Duodenal mucosa (tissue), 2 donors: ENCODE measurements around the gene AK9.

ENCODE experiments used
- H3K27ac ChIP-seq: one replicate; pipeline ENCODE4 v1.7.0; 2013; ENCODE audit warnings: low read depth, low read length
- H3K27me3 ChIP-seq, 2 donors: one replicate each; pipeline ENCODE4 v1.7.0; 2013; ENCODE audit warnings: low read length in 2 of 2, control low read depth in 1 of 2; ENCODE audit not compliant: insufficient read depth in 2 of 2, control insufficient read depth in 1 of 2
- H3K36me3 ChIP-seq, 2 donors: one replicate each; pipeline ENCODE4 v1.7.0; 2013; ENCODE audit warnings: low read length in 2 of 2, control low read depth in 1 of 2; ENCODE audit not compliant: insufficient read depth in 2 of 2, control insufficient read depth in 1 of 2
- H3K4me1 ChIP-seq, 2 donors: one replicate each; pipeline ENCODE4 v1.7.0; 2013; ENCODE audit warnings: low read length in 2 of 2, control low read depth in 1 of 2; ENCODE audit not compliant: insufficient read depth in 2 of 2, control insufficient read depth in 1 of 2
- H3K4me3 ChIP-seq, 2 donors: one replicate each; pipeline ENCODE4 v1.7.0; 2013; ENCODE audit warnings: low read length in 2 of 2, low read depth in 1 of 2
- H3K9ac ChIP-seq, 2 donors: one replicate each; pipeline ENCODE4 v1.7.0; 2013; ENCODE audit warnings: low read length in 2 of 2, low read depth in 1 of 2
- H3K9me3 ChIP-seq, 2 donors: one replicate each; pipeline ENCODE4 v1.7.0; 2013; ENCODE audit warnings: low read length in 2 of 2, control low read depth in 1 of 2; ENCODE audit not compliant: control insufficient read depth in 1 of 2

Gene AK9

DNA sequence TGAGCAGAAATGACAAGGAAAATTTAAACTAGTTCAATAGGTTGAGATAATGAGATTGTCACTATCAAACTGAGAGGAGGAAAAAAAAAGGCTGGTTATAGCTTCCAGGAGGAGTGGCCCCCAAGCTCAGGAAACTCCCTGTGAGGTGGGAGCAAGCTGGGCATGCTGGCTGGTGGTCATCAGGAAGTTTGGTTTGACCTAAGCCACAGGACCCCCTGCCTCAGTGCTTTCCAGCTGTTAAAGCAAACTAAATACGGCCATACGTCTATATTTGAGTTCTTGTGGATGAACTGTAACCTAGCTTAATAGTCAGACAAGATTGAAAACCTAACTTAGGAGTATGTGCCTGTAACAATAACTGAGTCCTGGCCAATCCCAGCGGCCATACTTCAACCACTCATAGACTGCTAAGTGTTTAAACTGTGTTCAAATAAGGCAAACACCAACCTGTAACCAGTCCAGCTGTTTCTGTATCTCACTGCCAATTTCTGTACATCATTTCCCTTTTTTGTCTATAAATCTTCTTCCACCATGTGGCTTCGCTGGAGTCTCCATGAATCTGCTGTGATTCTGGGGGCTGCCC, 183.4 kb downstream of the AK9 start:
- Histone ChIP-seq H3K27ac (no peak overlapping the region), H3K27me3 (no peaks in the 10 kb centered on the region), H3K36me3 (no peaks in the 10 kb centered on the region), H3K9me3 (no peaks in the 10 kb centered on the region), H3K4me3 (no peak overlapping the region), H3K4me1 (no peaks in the 10 kb centered on the region), H3K9ac (no peak overlapping the region)

DNA sequence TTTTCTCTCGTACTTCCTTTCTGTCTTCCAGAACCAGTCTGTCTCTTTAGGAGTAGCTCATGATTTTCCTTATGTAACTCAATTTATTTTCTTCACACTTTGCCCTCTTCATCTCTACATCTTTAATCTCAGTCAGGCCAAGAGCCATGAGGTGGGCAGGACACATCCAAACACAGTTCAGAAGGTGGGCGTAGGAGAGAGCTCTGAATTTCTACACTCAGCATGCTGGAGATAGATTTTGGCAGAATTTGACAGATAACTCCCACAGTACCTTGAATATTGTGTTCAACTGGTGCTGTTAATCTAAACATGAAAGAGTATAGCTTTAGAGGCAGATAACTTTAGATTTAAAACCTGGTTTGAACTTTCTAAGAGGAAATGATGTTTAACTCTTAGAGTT, 184.2 kb downstream of the AK9 start:
- Histone ChIP-seq H3K36me3 (no peaks in the 10 kb centered on the region), H3K9me3 (no peaks in the 10 kb centered on the region), H3K27me3 (no peaks in the 10 kb centered on the region), H3K4me1 (no peaks in the 10 kb centered on the region), H3K27ac (no peak overlapping the region), H3K9ac (no peak overlapping the region), H3K4me3 (no peak overlapping the region)

GRCh38 chr6:109506314-109506713, 184.7 kb downstream of the AK9 start:
- Histone ChIP-seq H3K4me1 (no peaks in the 10 kb centered on the region), H3K4me3 (no peak overlapping the region), H3K9me3 (no peaks in the 10 kb centered on the region), H3K27me3 (no peaks in the 10 kb centered on the region), H3K36me3 (no peaks in the 10 kb centered on the region), H3K9ac (no peak overlapping the region), H3K27ac (no peak overlapping the region)

GRCh38 chr6:109503327-109504224, 187.4 kb downstream of the AK9 start:
- H3K27me3 ChIP-seq, result no peaks in the 10 kb centered on the region
- H3K9ac ChIP-seq, result no peak overlapping the region
- H3K4me1 ChIP-seq, result no peaks in the 10 kb centered on the region
- no peak overlapping the region for H3K4me3 ChIP-seq
- no peaks in the 10 kb centered on the region for H3K36me3 ChIP-seq
- H3K27ac ChIP-seq, result no peak overlapping the region
- no peaks in the 10 kb centered on the region for H3K9me3 ChIP-seq

GRCh38 chr6:109498936-109499335, 192.1 kb downstream of the AK9 start:
- Histone ChIP-seq H3K4me3 (no peak overlapping the region), H3K9me3 (no peaks in the 10 kb centered on the region), H3K9ac (no peak overlapping the region), H3K36me3 (no peaks in the 10 kb centered on the region), H3K27ac (no peak overlapping the region), H3K4me1 (no peaks in the 10 kb centered on the region), H3K27me3 (no peaks in the 10 kb centered on the region)

DNA sequence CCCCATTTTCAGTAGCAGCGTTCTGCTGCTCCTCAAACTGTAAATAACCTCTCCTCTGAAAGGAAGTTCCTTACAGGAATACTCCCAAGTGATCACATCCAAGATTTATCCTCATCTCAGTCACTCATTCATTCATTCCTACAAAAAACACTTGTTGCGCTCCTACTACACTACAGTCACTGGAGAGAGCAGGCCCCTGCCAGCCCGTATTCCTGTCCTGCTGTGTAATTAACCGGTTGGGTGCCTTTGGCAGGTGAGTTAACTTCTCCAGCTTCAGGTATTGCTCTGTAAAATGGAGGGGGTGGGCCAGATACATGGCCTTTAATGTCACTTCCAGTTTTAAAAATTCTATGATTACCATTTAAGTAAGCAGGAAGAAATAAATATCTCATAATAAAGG, 192.9 kb downstream of the AK9 start:
- Histone ChIP-seq H3K4me3 (no peak overlapping the region), H3K36me3 (no peaks in the 10 kb centered on the region), H3K4me1 (no peaks in the 10 kb centered on the region), H3K9me3 (no peaks in the 10 kb centered on the region), H3K27me3 (no peaks in the 10 kb centered on the region), H3K9ac (no peak overlapping the region), H3K27ac (no peak overlapping the region)

DNA sequence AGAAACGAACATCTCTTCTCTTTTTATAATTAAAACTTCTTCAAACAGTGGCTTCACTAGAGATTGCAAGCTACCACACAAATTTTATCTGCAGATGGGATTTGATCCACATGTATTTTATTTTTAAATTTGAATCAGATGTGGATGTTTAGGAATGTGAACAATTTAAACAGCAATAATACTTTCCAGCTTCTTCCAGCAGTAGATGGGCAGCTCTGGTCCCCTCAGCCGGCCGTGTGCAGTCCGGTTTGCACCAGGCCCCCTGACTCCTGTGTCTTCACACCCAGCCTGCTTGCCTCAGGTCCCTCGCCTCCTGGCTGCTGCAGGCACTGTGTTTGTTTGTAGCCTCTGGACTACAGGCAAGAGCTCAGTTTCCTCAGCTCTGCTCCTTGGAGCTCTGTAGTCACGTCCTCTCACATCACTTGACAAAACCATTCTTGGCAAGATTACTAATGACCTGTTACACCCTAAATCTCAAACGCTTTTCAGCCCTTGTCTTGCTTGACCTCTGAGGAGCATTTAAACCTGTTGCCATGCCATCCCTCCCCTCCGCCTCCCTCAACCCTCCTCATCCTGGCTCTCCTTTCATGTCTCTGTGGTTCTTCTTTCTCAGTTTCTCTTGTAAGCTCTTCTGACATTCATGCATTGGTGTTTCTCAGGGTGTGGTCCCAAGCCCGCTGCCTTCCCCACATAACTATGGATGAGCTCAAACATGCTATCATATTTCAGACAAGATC, 194.8 kb downstream of the AK9 start:
- Histone ChIP-seq H3K27ac (no peak overlapping the region), H3K9me3 (no peaks in the 10 kb centered on the region), H3K4me3 (no peak overlapping the region), H3K9ac (no peak overlapping the region), H3K36me3 (no peaks in the 10 kb centered on the region), H3K4me1 (no peaks in the 10 kb centered on the region), H3K27me3 (no peaks in the 10 kb centered on the region)

GRCh38 chr6:109493865-109494264, 197.1 kb downstream of the AK9 start:
- no peak overlapping the region for H3K27ac ChIP-seq
- H3K36me3 ChIP-seq, result no peaks in the 10 kb centered on the region
- no peaks in the 10 kb centered on the region for H3K4me1 ChIP-seq
- no peak overlapping the region for H3K4me3 ChIP-seq
- no peaks in the 10 kb centered on the region for H3K9me3 ChIP-seq
- no peaks in the 10 kb centered on the region for H3K27me3 ChIP-seq
- no peak overlapping the region for H3K9ac ChIP-seq

DNA sequence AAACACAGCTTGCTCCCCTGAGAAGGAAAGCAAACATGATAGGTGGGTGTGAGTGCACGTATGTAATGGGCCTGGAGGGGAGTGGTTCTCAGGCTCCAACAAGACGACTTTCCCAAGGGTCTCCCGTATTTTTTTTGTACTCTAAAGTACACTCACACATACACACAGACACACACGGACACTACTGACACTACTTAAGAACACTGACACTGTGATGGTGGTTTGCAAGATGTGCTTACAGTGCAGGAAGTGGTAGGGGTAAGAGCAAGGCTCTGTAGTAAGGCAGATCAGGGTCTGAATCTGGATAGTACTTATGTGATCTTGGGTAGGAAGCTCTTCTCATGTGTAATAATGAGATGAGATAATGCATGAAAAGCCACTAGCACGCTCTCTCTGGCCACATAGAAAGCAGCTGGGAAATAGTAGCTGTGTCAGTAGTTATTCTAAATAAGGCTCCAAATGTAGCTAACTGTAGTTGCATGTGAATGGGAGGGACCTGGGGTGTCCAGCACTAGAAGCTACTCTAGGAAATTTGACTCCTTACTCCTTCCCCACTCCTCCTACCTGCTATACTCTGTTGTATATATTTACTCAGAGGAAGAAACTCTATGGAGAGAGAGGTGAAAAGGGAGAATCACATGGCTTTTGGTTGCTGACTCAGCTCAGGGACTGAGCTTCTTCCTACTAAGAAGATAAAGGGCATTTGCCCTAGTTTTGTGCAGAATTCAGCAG, 199.6 kb downstream of the AK9 start:
- no peaks in the 10 kb centered on the region for H3K36me3 ChIP-seq
- H3K9ac ChIP-seq, result no peak overlapping the region
- H3K9me3 ChIP-seq, result no peaks in the 10 kb centered on the region
- H3K27me3 ChIP-seq, result no peaks in the 10 kb centered on the region
- H3K4me1 ChIP-seq, result no peaks in the 10 kb centered on the region
- H3K4me3 ChIP-seq, result peak overlapping the region in 1 of 2 donors; percentile 16
- H3K27ac ChIP-seq, result no peak overlapping the region

- no peaks in the 10 kb centered on the region for H3K27me3 ChIP-seq
- no peak overlapping the region for H3K4me3 ChIP-seq
- no peaks in the 10 kb centered on the region for H3K36me3 ChIP-seq
- H3K4me1 ChIP-seq, result no peaks in the 10 kb centered on the region
- no peaks in the 10 kb centered on the region for H3K9me3 ChIP-seq
- no peak overlapping the region for H3K9ac ChIP-seq
- H3K27ac ChIP-seq, result no peak overlapping the region
These were observed 200.3 kb downstream of the AK9 start for GRCh38 chr6:109490713-109491112.
